Caco-2 (cell line): ENCODE data around the gene COL19A1. TPM values are rescaled to one million over a fixed set of nuclear protein-coding genes. Genes with fewer than 3 reads are reported as not detected.

Source experiments
- BruUV-seq: library from RNA; stranded (reverse); fragments of 400-500 nt; replicated peaks from 2 replicates; lab custom pipeline; 2021; lab: Mats Ljungman, UMichigan
- CTCF ChIA-PET: fragments of 300-600 bp; sonication (Branson Sonifier 250); formaldehyde crosslinking; loops from one replicate; lab custom pipeline; 2022; ENCODE audit warnings: antibody characterized with exemption; lab: Charles Lee
- POLR2A ChIA-PET: fragments of 300-600 bp; sonication (Branson Sonifier 250); formaldehyde crosslinking; loops from one replicate; lab custom pipeline; 2022; ENCODE audit warnings: antibody characterized with exemption; lab: Charles Lee
- DNase-seq, 2 experiments: peaks; one replicate each; pipeline versions ENCODE4 v3.0.0 to v3.0.0-alpha.2; 2020 to 2022
- H3K27me3 ChIP-seq: replicated peaks from 2 replicates; pipeline ENCODE4 v1.6.0; 2011; ENCODE audit warnings: low read length; ENCODE audit not compliant: control insufficient read depth, insufficient read depth
- H3K36me3 ChIP-seq: 2 replicates; pipeline ENCODE4 v1.5.1; 2011; ENCODE audit warnings: low read length; ENCODE audit not compliant: control insufficient read depth, insufficient read depth
- H3K4me1 ChIP-seq: fragments of 250-450 bp; sonication (Bioruptor Pico); 2 replicates; pipeline ENCODE4 v1.5.1; 2020; ENCODE audit warnings: mild to moderate bottlenecking
- H3K4me3 ChIP-seq: 2 replicates; pipeline ENCODE4 v1.5.1; 2011; ENCODE audit warnings: low read depth, mild to moderate bottlenecking, control low read depth, low read length
- H3K9me3 ChIP-seq: fragments of 250-450 bp; sonication (Bioruptor Pico); 2 replicates; pipeline ENCODE4 v1.5.1; 2020; ENCODE audit warnings: mild to moderate bottlenecking, moderate library complexity
- H3K27ac Mint-ChIP-seq: one replicate; pipeline ENCODE4 v1.8.0; 2022; ENCODE audit warnings: mixed read lengths; ENCODE audit not compliant: unreplicated experiment
- H3K27me3 Mint-ChIP-seq: one replicate; pipeline ENCODE4 v1.8.0; 2022; ENCODE audit warnings: mixed read lengths; ENCODE audit not compliant: insufficient read depth, unreplicated experiment
- H3K36me3 Mint-ChIP-seq: one replicate; pipeline ENCODE4 v1.8.0; 2022; ENCODE audit warnings: mild to moderate bottlenecking, mixed read lengths; ENCODE audit not compliant: insufficient read depth, unreplicated experiment
- H3K4me1 Mint-ChIP-seq: one replicate; pipeline ENCODE4 v1.8.0; 2022; ENCODE audit warnings: low read depth, mixed read lengths; ENCODE audit not compliant: unreplicated experiment
- H3K4me3 Mint-ChIP-seq: one replicate; pipeline ENCODE4 v1.8.0; 2022; ENCODE audit warnings: mild to moderate bottlenecking, moderate library complexity, mixed read lengths; ENCODE audit not compliant: unreplicated experiment
- H3K9me3 Mint-ChIP-seq: one replicate; pipeline ENCODE4 v1.8.0; 2022; ENCODE audit warnings: mixed read lengths; ENCODE audit not compliant: unreplicated experiment
- CTCF ChIP-seq, 2 experiments: fragments of 200-600 bp in 1 of 2; IDR thresholded peaks; 1 replicate in 1 of 2; 2 replicates in 1 of 2; pipeline versions ENCODE4 v1.5.1 to v1.8.0; 2011 to 2022; ENCODE audit warnings: antibody characterized with exemption in 1 of 2, control low read depth in 1 of 2, inconsistent platforms in 1 of 2, low read depth in 1 of 2, low read length in 1 of 2, mild to moderate bottlenecking in 1 of 2, moderate library complexity in 1 of 2; ENCODE audit not compliant: insufficient read depth in 1 of 2, severe bottlenecking in 1 of 2, unreplicated experiment in 1 of 2
- intact Hi-C: fragments of 100-400 bp; cut with micrococcal nuclease; formaldehyde crosslinking; loops from one replicate; pipeline ENCODE4 v1.10.0; 2022; ENCODE audit not compliant: unreplicated experiment
- total RNA-seq: library from RNA; stranded (reverse); gene quantifications from 2 replicates; pipeline ENCODE4 v1.2.3, GENCODE V29; 2022

The COL19A1 gene
- total RNA-seq, 1 experiment from 2014 or later, result not detected

- Histone ChIP-seq H3K36me3 (no peaks in the 10 kb centered on the region), H3K4me1 (no peaks in the 10 kb centered on the region), H3K4me3 (no peak overlapping the region), H3K9me3 (no peaks in the 10 kb centered on the region; the same call in 1 of the 2 replicates), H3K27me3 (no peaks in the 10 kb centered on the region)
- TF ChIP-seq CTCF (IDR thresholded peaks at IDR 0.05; ENCODE audit: insufficient read depth in 1 of 2, low read depth in 1 of 2, low read length in 1 of 2, severe bottlenecking in 1 of 2, unreplicated experiment in 1 of 2), result no peak
- H3K36me3 Mint-ChIP-seq, result no peaks in the 10 kb centered on the region
- no peaks in the 10 kb centered on the region for H3K9me3 Mint-ChIP-seq
- H3K27ac Mint-ChIP-seq, result no peak overlapping the region
- no peak overlapping the region for H3K4me3 Mint-ChIP-seq
- BruUV-seq, result no TSS peak
- ChIA-PET CTCF (no interaction called here), POLR2A (no interaction called here)
- H3K4me1 Mint-ChIP-seq, result peaks cover 9% of the 10 kb centered on the region
- DNase-seq, result no peak
- H3K27me3 Mint-ChIP-seq, result no peaks in the 10 kb centered on the region
- intact Hi-C loops, result no loop called here
These were observed 17.9 kb downstream of the COL19A1 start for GRCh38 chr6:69884231-69884630.

DNA sequence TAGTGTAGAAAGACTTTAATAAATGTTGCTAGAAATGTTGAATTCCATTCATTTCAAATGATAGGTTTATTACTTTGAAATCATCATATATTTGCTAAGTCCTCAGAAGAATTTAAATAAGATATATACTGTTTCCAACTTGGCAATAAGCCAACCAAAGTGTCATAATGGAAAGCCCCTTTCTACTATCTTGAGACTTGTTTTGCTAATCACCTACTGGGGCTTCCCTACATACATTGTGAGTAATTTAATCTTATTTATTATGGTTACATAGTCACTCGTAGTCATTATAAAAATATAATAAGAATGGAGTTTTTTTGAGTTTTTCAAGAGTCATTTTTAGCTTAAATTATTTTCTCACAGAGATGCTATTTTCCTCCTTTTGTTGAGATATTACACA is 20.7 kb downstream of the COL19A1 start:
- CTCF ChIA-PET, result no interaction called here
- Mint-ChIP-seq H3K9me3 (peaks cover 18% of the 10 kb centered on the region), H3K36me3 (no peaks in the 10 kb centered on the region), H3K27ac (no peak overlapping the region), H3K4me1 (peaks cover 9% of the 10 kb centered on the region), H3K27me3 (no peaks in the 10 kb centered on the region), H3K4me3 (no peak overlapping the region)
- H3K27me3 ChIP-seq, result no peaks in the 10 kb centered on the region
- no peak for DNase-seq
- no peak overlapping the region for H3K4me3 ChIP-seq
- H3K9me3 ChIP-seq, result peaks cover 5% of the 10 kb centered on the region; the same call in 1 of the 2 replicates
- H3K36me3 ChIP-seq, result no peaks in the 10 kb centered on the region
- POLR2A ChIA-PET, result no interaction called here
- BruUV-seq, result no TSS peak
- TF ChIP-seq CTCF (IDR thresholded peaks at IDR 0.05; ENCODE audit: insufficient read depth in 1 of 2, low read depth in 1 of 2, low read length in 1 of 2, severe bottlenecking in 1 of 2, unreplicated experiment in 1 of 2), result no peak
- H3K4me1 ChIP-seq, result no peaks in the 10 kb centered on the region
- intact Hi-C loops, result no loop called here

- H3K4me3 Mint-ChIP-seq, result no peak overlapping the region
- Histone ChIP-seq H3K36me3 (no peaks in the 10 kb centered on the region), H3K4me1 (peaks cover 7% of the 10 kb centered on the region), H3K27me3 (no peaks in the 10 kb centered on the region), H3K9me3 (peaks cover 5% of the 10 kb centered on the region; the same call in 1 of the 2 replicates), H3K4me3 (no peak overlapping the region)
- no peaks in the 10 kb centered on the region for H3K27me3 Mint-ChIP-seq
- BruUV-seq, result no TSS peak
- no peaks in the 10 kb centered on the region for H3K36me3 Mint-ChIP-seq
- TF ChIP-seq CTCF (IDR thresholded peaks at IDR 0.05; ENCODE audit: insufficient read depth in 1 of 2, low read depth in 1 of 2, low read length in 1 of 2, severe bottlenecking in 1 of 2, unreplicated experiment in 1 of 2), result no peak
- intact Hi-C loops, result no loop called here
- peaks cover 18% of the 10 kb centered on the region for H3K9me3 Mint-ChIP-seq
- POLR2A ChIA-PET, result interaction anchor here (0.6 kb wide), 1 partner anchor 902 kb away, joined by 4 read pairs; no protein-coding TSS in a partner anchor
- CTCF ChIA-PET, result no interaction called here
- peaks cover 9% of the 10 kb centered on the region for H3K4me1 Mint-ChIP-seq
- no peak for DNase-seq
- no peak overlapping the region for H3K27ac Mint-ChIP-seq
These were observed 21.5 kb downstream of the COL19A1 start for GRCh38 chr6:69887714-69888345.
